Measurements from ENCODE around the gene MARK4.

MARK4 gene

GRCh38 chr19:45271098-45271734, 20.1 kb downstream of the MARK4 start:
- in situ Hi-C loops (cut with MboI; ENCODE audit: low sequenced_read_pairs): no loop called here

- in situ Hi-C loops (cut with MboI; ENCODE audit: low sequenced_read_pairs): no loop called here
These were observed 20.7 kb downstream of the MARK4 start for GRCh38 chr19:45271735-45272108.

- in situ Hi-C loops (cut with MboI; ENCODE audit: low sequenced_read_pairs): no loop called here
These were observed 22.4 kb downstream of the MARK4 start for GRCh38 chr19:45273521-45273855.

- in situ Hi-C loops (cut with MboI; ENCODE audit: low sequenced_read_pairs): no loop called here
These were observed 24.4 kb downstream of the MARK4 start for GRCh38 chr19:45275370-45275971.

- in situ Hi-C loops (cut with MboI; ENCODE audit: low sequenced_read_pairs): no loop called here
These were observed 25.2 kb downstream of the MARK4 start for GRCh38 chr19:45276284-45276687.

- in situ Hi-C loops (cut with MboI; ENCODE audit: low sequenced_read_pairs): no loop called here
These were observed 27.0 kb downstream of the MARK4 start for GRCh38 chr19:45278087-45278486.

- in situ Hi-C loops (cut with MboI; ENCODE audit: low sequenced_read_pairs): no loop called here
These were observed 28.6 kb downstream of the MARK4 start for GRCh38 chr19:45279587-45280192.

- in situ Hi-C loops (cut with MboI; ENCODE audit: low sequenced_read_pairs): no loop called here
These were observed 29.4 kb downstream of the MARK4 start for GRCh38 chr19:45280471-45280961.

- in situ Hi-C loops (cut with MboI; ENCODE audit: low sequenced_read_pairs): no loop called here
These were observed 32.5 kb downstream of the MARK4 start for GRCh38 chr19:45283443-45284033.

- in situ Hi-C loops (cut with MboI; ENCODE audit: low sequenced_read_pairs): no loop called here
These were observed 39.4 kb downstream of the MARK4 start for GRCh38 chr19:45290381-45290931.

GRCh38 chr19:45291834-45292233, 40.8 kb downstream of the MARK4 start:
- in situ Hi-C loops (cut with MboI; ENCODE audit: low sequenced_read_pairs): no loop called here

GRCh38 chr19:45293682-45294081, 42.6 kb downstream of the MARK4 start:
- in situ Hi-C loops (cut with MboI; ENCODE audit: low sequenced_read_pairs): no loop called here

GRCh38 chr19:45294291-45295029, 43.4 kb downstream of the MARK4 start:
- in situ Hi-C loops (cut with MboI; ENCODE audit: low sequenced_read_pairs): no loop called here

GRCh38 chr19:45295873-45296272, 44.8 kb downstream of the MARK4 start:
- in situ Hi-C loops (cut with MboI; ENCODE audit: low sequenced_read_pairs): no loop called here

GRCh38 chr19:45296355-45296754, 45.3 kb downstream of the MARK4 start:
- in situ Hi-C loops (cut with MboI; ENCODE audit: low sequenced_read_pairs): no loop called here

- in situ Hi-C loops (cut with MboI; ENCODE audit: low sequenced_read_pairs): no loop called here
These were observed 46.6 kb downstream of the MARK4 start for GRCh38 chr19:45297674-45298073.

- in situ Hi-C loops (cut with MboI; ENCODE audit: low sequenced_read_pairs): no loop called here
These were observed 47.2 kb downstream of the MARK4 start for GRCh38 chr19:45298264-45298663.

GRCh38 chr19:45299719-45300118, 48.6 kb downstream of the MARK4 start:
- in situ Hi-C loops (cut with MboI; ENCODE audit: low sequenced_read_pairs): no loop called here

- in situ Hi-C loops (cut with MboI; ENCODE audit: low sequenced_read_pairs): no loop called here
These were observed 51.3 kb downstream of the MARK4 start for GRCh38 chr19:45302416-45302815.

- in situ Hi-C loops (cut with MboI; ENCODE audit: low sequenced_read_pairs): no loop called here
These were observed 52.4 kb downstream of the MARK4 start for GRCh38 chr19:45303269-45304060.
